Mesenchymal stem cell (in vitro differentiated cells and primary cell): ENCODE measurements around the gene DHCR7.

Source experiments
- DNase-seq: peaks from one replicate; pipeline ENCODE4 v3.0.0-alpha.2; 2013
- H2AFZ ChIP-seq: one replicate; pipeline ENCODE4 v1.6.1; 2013; ENCODE audit warnings: low read depth, mild to moderate bottlenecking, control low read depth, inconsistent platforms, low read length, moderate library complexity
- H2AK5ac ChIP-seq: 2 replicates; pipeline ENCODE4 v1.6.1; 2013; ENCODE audit warnings: low read length, moderate library complexity, mild to moderate bottlenecking, inconsistent platforms; ENCODE audit not compliant: severe bottlenecking
- H2BK120ac ChIP-seq: one replicate; pipeline ENCODE4 v1.6.1; 2013; ENCODE audit warnings: low read depth, mild to moderate bottlenecking, inconsistent platforms, low read length, moderate library complexity
- H2BK12ac ChIP-seq, 2 experiments: one replicate each; pipeline ENCODE4 v1.6.1; 2013; ENCODE audit warnings: inconsistent platforms in 2 of 2, low read length in 2 of 2, mild to moderate bottlenecking in 2 of 2, moderate library complexity in 2 of 2, control low read depth in 1 of 2
- H2BK15ac ChIP-seq: one replicate; pipeline ENCODE4 v1.6.1; 2013; ENCODE audit warnings: mild to moderate bottlenecking, low read depth, inconsistent platforms; ENCODE audit not compliant: poor library complexity, severe bottlenecking
- H2BK5ac ChIP-seq: 2 replicates; pipeline ENCODE4 v1.6.1; 2013; ENCODE audit warnings: low read depth, mild to moderate bottlenecking, low read length, control low read depth, inconsistent platforms; ENCODE audit not compliant: poor library complexity, severe bottlenecking
- H3K14ac ChIP-seq, 2 experiments: one replicate each; pipeline ENCODE4 v1.6.1; 2013; ENCODE audit warnings: inconsistent platforms in 2 of 2, low read length in 2 of 2, control low read depth in 1 of 2, mild to moderate bottlenecking in 1 of 2, moderate library complexity in 1 of 2
- H3K18ac ChIP-seq, 2 experiments: one replicate each; pipeline ENCODE4 v1.6.1; 2013; ENCODE audit warnings: inconsistent platforms in 2 of 2, low read length in 2 of 2, control low read depth in 1 of 2, low read depth in 1 of 2, mild to moderate bottlenecking in 1 of 2
- H3K23ac ChIP-seq, 2 experiments: one replicate each; pipeline ENCODE4 v1.6.1; 2013; ENCODE audit warnings: inconsistent platforms in 2 of 2, low read length in 2 of 2, mild to moderate bottlenecking in 2 of 2, moderate library complexity in 2 of 2, control low read depth in 1 of 2
- H3K27ac ChIP-seq: 2 replicates; pipeline ENCODE4 v1.5.1; 2013; ENCODE audit warnings: mild to moderate bottlenecking, moderate library complexity, low read length, control low read depth, inconsistent platforms; ENCODE audit not compliant: poor library complexity, severe bottlenecking
- H3K27me3 ChIP-seq, 2 experiments: 2 replicates each; pipeline versions ENCODE4 v1.6.1 to v1.7.0; 2013; ENCODE audit warnings: low read length in 2 of 2, mild to moderate bottlenecking in 2 of 2, moderate library complexity in 2 of 2, control low read depth in 1 of 2, inconsistent platforms in 1 of 2; ENCODE audit not compliant: control insufficient read depth in 1 of 2, insufficient read depth in 1 of 2
- H3K36me3 ChIP-seq, 2 experiments: 2 replicates each; pipeline versions ENCODE4 v1.6.1 to v1.7.0; 2013; ENCODE audit warnings: low read length in 2 of 2, control low read depth in 1 of 2, inconsistent platforms in 1 of 2, low read depth in 1 of 2, mild to moderate bottlenecking in 1 of 2; ENCODE audit not compliant: insufficient read depth in 2 of 2, control insufficient read depth in 1 of 2
- H3K4ac ChIP-seq, 2 experiments: one replicate each; pipeline ENCODE4 v1.6.1; 2013; ENCODE audit warnings: inconsistent platforms in 2 of 2, low read length in 2 of 2, mild to moderate bottlenecking in 2 of 2, moderate library complexity in 2 of 2, control low read depth in 1 of 2, low read depth in 1 of 2
- H3K4me1 ChIP-seq: 2 replicates; pipeline ENCODE4 v1.6.1; 2013; ENCODE audit warnings: low read depth, low read length, control low read depth; ENCODE audit not compliant: control insufficient read depth, insufficient read depth
- H3K4me2 ChIP-seq: 2 replicates; pipeline ENCODE4 v1.6.1; 2013; ENCODE audit warnings: low read length, mild to moderate bottlenecking, inconsistent platforms; ENCODE audit not compliant: poor library complexity, severe bottlenecking
- H3K4me3 ChIP-seq, 2 experiments: 2 replicates each; pipeline versions ENCODE4 v1.5.1 to v1.7.0; 2013; ENCODE audit warnings: low read length in 2 of 2, mild to moderate bottlenecking in 2 of 2, control low read depth in 1 of 2, low read depth in 1 of 2; ENCODE audit not compliant: insufficient read depth in 1 of 2
- H3K79me1 ChIP-seq: replicated peaks from 2 replicates; pipeline ENCODE4 v1.6.1; 2013; ENCODE audit warnings: mild to moderate bottlenecking, control low read depth, low read length, inconsistent platforms; ENCODE audit not compliant: poor library complexity, severe bottlenecking
- H3K9ac ChIP-seq: 2 replicates; pipeline ENCODE4 v1.7.0; 2013; ENCODE audit warnings: mild to moderate bottlenecking, low read length, moderate library complexity
- H3K9me3 ChIP-seq: 2 replicates; pipeline ENCODE4 v1.7.0; 2013; ENCODE audit warnings: mild to moderate bottlenecking, low read length; ENCODE audit not compliant: control insufficient read depth
- H4K8ac ChIP-seq: one replicate; pipeline ENCODE4 v1.6.1; 2013; ENCODE audit warnings: inconsistent platforms, mild to moderate bottlenecking, low read length, moderate library complexity
- H4K91ac ChIP-seq: one replicate; pipeline ENCODE4 v1.6.1; 2013; ENCODE audit warnings: mild to moderate bottlenecking, low read length, inconsistent platforms
- WGBS: methylation state at CpG from one replicate; pipeline ENCODE4 v1.1.7; 2013; ENCODE audit warnings: mixed read lengths; 5-methylcytosine and 5-hydroxymethylcytosine counted together

Gene DHCR7

GRCh38 chr11:71436861-71437260 lies 11.3 kb downstream of the DHCR7 start:
- no peak overlapping the region for H2AFZ ChIP-seq
- no peak overlapping the region for H3K4ac ChIP-seq
- WGBS: over 99% methylated on average over 8 of the region's 8 CpGs
- H3K14ac ChIP-seq: no peak overlapping the region
- peaks cover 38 to 71% of the 10 kb centered on the region in 2 experiments for H3K36me3 ChIP-seq
- no peak overlapping the region for H3K27ac ChIP-seq
- peaks cover 5% of the 10 kb centered on the region for H3K79me1 ChIP-seq
- H2BK12ac ChIP-seq: no peak overlapping the region
- no peak overlapping the region for H4K91ac ChIP-seq
- no peak overlapping the region for H3K18ac ChIP-seq
- H3K4me2 ChIP-seq: no peak overlapping the region
- H3K27me3 ChIP-seq: no peaks in the 10 kb centered on the region
- no peak overlapping the region for H3K9ac ChIP-seq
- H3K4me3 ChIP-seq: no peak overlapping the region
- H2BK5ac ChIP-seq: no peak overlapping the region
- H3K9me3 ChIP-seq: no peaks in the 10 kb centered on the region
- H2AK5ac ChIP-seq: no peak overlapping the region
- no peak overlapping the region for H2BK15ac ChIP-seq
- no peaks in the 10 kb centered on the region for H3K4me1 ChIP-seq
- no peak overlapping the region for H2BK120ac ChIP-seq
- no peak overlapping the region for H4K8ac ChIP-seq
- no peak overlapping the region for H3K23ac ChIP-seq
- DNase-seq: no peak

GRCh38 chr11:71435278-71435951 lies 12.8 kb downstream of the DHCR7 start:
- WGBS: 97% methylated on average over 37 of the region's 39 CpGs
- Histone ChIP-seq H4K8ac (no peak overlapping the region), H3K23ac (no peak overlapping the region), H3K27me3 (peaks cover 0 to 4% of the 10 kb centered on the region in 2 experiments), H3K79me1 (peaks cover 3% of the 10 kb centered on the region), H3K36me3 (peaks cover 27 to 56% of the 10 kb centered on the region in 2 experiments), H3K9me3 (no peaks in the 10 kb centered on the region), H4K91ac (no peak overlapping the region), H2BK12ac (no peak overlapping the region), H3K4ac (no peak overlapping the region), H2BK120ac (no peak overlapping the region), H3K9ac (no peak overlapping the region), H3K27ac (no peak overlapping the region), H3K4me1 (no peaks in the 10 kb centered on the region), H3K4me2 (no peak overlapping the region), H3K14ac (no peak overlapping the region), H2AFZ (no peak overlapping the region), H2BK15ac (no peak overlapping the region), H3K18ac (no peak overlapping the region), H3K4me3 (no peak overlapping the region), H2AK5ac (no peak overlapping the region), H2BK5ac (no peak overlapping the region)
- DNase-seq: no peak

GRCh38 chr11:71434576-71435130 lies 13.5 kb downstream of the DHCR7 start:
- no peaks in the 10 kb centered on the region for H3K9me3 ChIP-seq
- no peak overlapping the region for H3K14ac ChIP-seq
- no peak for DNase-seq
- H2BK5ac ChIP-seq: no peak overlapping the region
- H2BK12ac ChIP-seq: no peak overlapping the region
- H3K27ac ChIP-seq: no peak overlapping the region
- H3K4ac ChIP-seq: no peak overlapping the region
- H3K18ac ChIP-seq: no peak overlapping the region
- H4K8ac ChIP-seq: no peak overlapping the region
- H3K23ac ChIP-seq: no peak overlapping the region
- no peak overlapping the region for H3K4me3 ChIP-seq
- no peak overlapping the region for H3K9ac ChIP-seq
- H3K4me2 ChIP-seq: no peak overlapping the region
- no peak overlapping the region for H2AK5ac ChIP-seq
- H3K36me3 ChIP-seq: peaks cover 19 to 50% of the 10 kb centered on the region in 2 experiments
- no peak overlapping the region for H2AFZ ChIP-seq
- H3K79me1 ChIP-seq: peaks cover 3% of the 10 kb centered on the region
- 86% methylated on average over 18 of the region's 18 CpGs for WGBS
- no peak overlapping the region for H2BK120ac ChIP-seq
- peaks cover 0 to 12% of the 10 kb centered on the region in 2 experiments for H3K27me3 ChIP-seq
- no peak overlapping the region for H4K91ac ChIP-seq
- no peaks in the 10 kb centered on the region for H3K4me1 ChIP-seq
- no peak overlapping the region for H2BK15ac ChIP-seq

- Histone ChIP-seq H2BK15ac (no peak overlapping the region), H3K79me1 (peaks cover 3% of the 10 kb centered on the region)
- 87% methylated on average over 12 of the region's 19 CpGs for WGBS
Measured at GRCh38 chr11:71433648-71434450, 14.3 kb downstream of the DHCR7 start.

More at GRCh38 chr11:71433648-71434450, 14.3 kb downstream of the DHCR7 start:
- no peak overlapping the region for H3K23ac ChIP-seq
- peaks cover 3 to 17% of the 10 kb centered on the region in 2 experiments for H3K27me3 ChIP-seq
- no peaks in the 10 kb centered on the region for H3K9me3 ChIP-seq
- no peak overlapping the region for H3K27ac ChIP-seq
- H3K4me1 ChIP-seq: no peaks in the 10 kb centered on the region
- H3K9ac ChIP-seq: no peak overlapping the region
- H4K8ac ChIP-seq: no peak overlapping the region
- H2AFZ ChIP-seq: no peak overlapping the region
- peak overlapping the region in 1 of 2 experiments; percentile 76 for H3K14ac ChIP-seq
- H2BK120ac ChIP-seq: no peak overlapping the region
- H3K4ac ChIP-seq: no peak overlapping the region
- no peak overlapping the region for H2AK5ac ChIP-seq
- no peak overlapping the region for H2BK12ac ChIP-seq
- peak; percentile 22 for DNase-seq
- H4K91ac ChIP-seq: no peak overlapping the region
- no peak overlapping the region for H2BK5ac ChIP-seq
- H3K4me2 ChIP-seq: no peak overlapping the region
- H3K4me3 ChIP-seq: no peak overlapping the region
- H3K18ac ChIP-seq: no peak overlapping the region
- peaks cover 11 to 43% of the 10 kb centered on the region in 2 experiments for H3K36me3 ChIP-seq
